A673 (cell line): Measurements from ENCODE around the gene FAM222B. TPM values are rescaled to one million over a fixed set of nuclear protein-coding genes. Genes with fewer than 3 reads are reported as not detected.

Experiments used
- BruUV-seq: library from RNA; stranded (reverse); fragments of 400-500 nt; replicated peaks from 2 replicates; lab custom pipeline; 2021; lab: Mats Ljungman, UMichigan
- CTCF ChIA-PET: fragments of 300-600 bp; sonication (Branson Sonifier 250); formaldehyde crosslinking; loops from one replicate; lab custom pipeline; 2022; ENCODE audit warnings: antibody characterized with exemption; lab: Charles Lee
- POLR2A ChIA-PET: fragments of 300-600 bp; sonication (Branson Sonifier 250); formaldehyde crosslinking; loops from one replicate; lab custom pipeline; 2022; ENCODE audit warnings: antibody characterized with exemption; ENCODE audit not compliant: low non-redundant PET; lab: Charles Lee
- DNase-seq: peaks from one replicate; pipeline ENCODE4 v3.0.0-alpha.2; 2015; ENCODE audit warnings: low spot score
- H3K27ac ChIP-seq: fragments of 200-600 bp; sonication (generic); 2 replicates; pipeline ENCODE4 v1.5.1; 2016; ENCODE audit warnings: mixed run types, low read depth, mild to moderate bottlenecking, mixed read lengths, antibody characterized with exemption, low read length; ENCODE audit not compliant: poor library complexity, severe bottlenecking
- H3K27me3 ChIP-seq: fragments of 200-600 bp; sonication (generic); replicated peaks from 2 replicates; pipeline ENCODE4 v1.6.1; 2017; ENCODE audit warnings: mixed run types, low read depth, mild to moderate bottlenecking, mixed read lengths, antibody characterized with exemption, low read length; ENCODE audit not compliant: insufficient read depth, poor library complexity
- H3K36me3 ChIP-seq: fragments of 200-600 bp; sonication (generic); 2 replicates; pipeline ENCODE4 v1.6.1; 2016; ENCODE audit warnings: mixed run types, mild to moderate bottlenecking, mixed read lengths, antibody characterized with exemption, low read length; ENCODE audit not compliant: insufficient read depth, poor library complexity, severe bottlenecking
- H3K4me1 ChIP-seq: fragments of 200-600 bp; sonication (generic); 2 replicates; pipeline ENCODE4 v1.6.1; 2017; ENCODE audit warnings: mixed run types, mild to moderate bottlenecking, mixed read lengths, antibody characterized with exemption, low read length; ENCODE audit not compliant: insufficient read depth, poor library complexity, severe bottlenecking
- H3K4me3 ChIP-seq: fragments of 200-600 bp; sonication (generic); 2 replicates; pipeline ENCODE4 v1.5.1; 2016; ENCODE audit warnings: low read depth, mixed run types, mild to moderate bottlenecking, mixed read lengths, low read length; ENCODE audit not compliant: poor library complexity, severe bottlenecking
- H3K9me3 ChIP-seq: fragments of 200-600 bp; sonication (generic); 2 replicates; pipeline ENCODE4 v1.6.1; 2016; ENCODE audit warnings: mixed run types, low read depth, mild to moderate bottlenecking, mixed read lengths, antibody characterized with exemption, low read length; ENCODE audit not compliant: poor library complexity, severe bottlenecking
- CTCF ChIP-seq: fragments of 300-800, 200-600 bp; sonication (generic); conservative IDR thresholded peaks from 2 replicates; pipeline ENCODE4 v1.5.1; 2017; ENCODE audit warnings: low read depth, mild to moderate bottlenecking, antibody characterized with exemption, low read length, moderate library complexity, mixed read lengths
- EZH2 ChIP-seq: fragments of 200-600 bp; sonication (generic); IDR thresholded peaks from 2 replicates; pipeline ENCODE4 v1.6.1; 2017; ENCODE audit warnings: borderline replicate concordance, low read depth, mild to moderate bottlenecking, mixed read lengths, antibody characterized with exemption, low read length; ENCODE audit not compliant: poor library complexity, severe bottlenecking
- intact Hi-C: fragments of 100-400 bp; cut with micrococcal nuclease; formaldehyde crosslinking; loops from one replicate; pipeline ENCODE4 v1.10.0; 2022; ENCODE audit not compliant: unreplicated experiment
- total RNA-seq: library from RNA; stranded (reverse); gene quantifications from 2 replicates; pipeline ENCODE4 v1.2.3, GENCODE V29; 2021

Gene FAM222B
- total RNA-seq, 1 experiment from 2014 or later, result 27.3 TPM

- Histone ChIP-seq H3K36me3 (peaks cover 28% of the 10 kb centered on the region), H3K4me3 (no peak overlapping the region), H3K4me1 (no peaks in the 10 kb centered on the region), H3K27ac (no peak overlapping the region), H3K27me3 (no peaks in the 10 kb centered on the region), H3K9me3 (no peaks in the 10 kb centered on the region)
- no TSS peak for BruUV-seq
- TF ChIP-seq CTCF (no peak), EZH2 (no peak)
- DNase-seq, result no peak
- CTCF ChIA-PET, result no interaction called here
- POLR2A ChIA-PET, result no interaction called here
- intact Hi-C loops, result no loop called here
Observed at GRCh38 chr17:28882154-28882895, 39.7 kb upstream of the FAM222B start.

GRCh38 chr17:28881533-28882056, 39.0 kb upstream of the FAM222B start:
- no peak overlapping the region for H3K4me3 ChIP-seq

GRCh38 chr17:28880572-28880945, 38.0 kb upstream of the FAM222B start:
- no peak overlapping the region for H3K4me3 ChIP-seq
- DNase-seq, result no peak
- intact Hi-C loops, result no loop called here
- no peak overlapping the region for H3K27ac ChIP-seq
- no TSS peak for BruUV-seq
- peaks cover 28% of the 10 kb centered on the region for H3K36me3 ChIP-seq
- H3K4me1 ChIP-seq, result no peaks in the 10 kb centered on the region
- no peaks in the 10 kb centered on the region for H3K9me3 ChIP-seq
- ChIA-PET POLR2A (no interaction called here), CTCF (no interaction called here)
- H3K27me3 ChIP-seq, result no peaks in the 10 kb centered on the region
- TF ChIP-seq CTCF, result no peak
- no peak for TF ChIP-seq EZH2

More at GRCh38 chr17:28881533-28882056, 39.0 kb upstream of the FAM222B start:
- Histone ChIP-seq H3K36me3 (peaks cover 28% of the 10 kb centered on the region), H3K27ac (no peak overlapping the region), H3K9me3 (no peaks in the 10 kb centered on the region), H3K4me1 (no peaks in the 10 kb centered on the region), H3K27me3 (no peaks in the 10 kb centered on the region)
- TF ChIP-seq EZH2 (no peak), CTCF (no peak)
- ChIA-PET POLR2A (no interaction called here), CTCF (no interaction called here)
- no TSS peak for BruUV-seq
- intact Hi-C loops, result no loop called here
- DNase-seq, result no peak
